Measurements from ENCODE around the gene CYLD.

Gene CYLD

GRCh38 chr16:50741781-50742575 lies at the start of gene CYLD:
CYLD (plus strand) TSS chr16:50742086; CDS start chr16:50749699, 7,613 bp downstream.
- DNase-seq: peak; percentile 95

DNA sequence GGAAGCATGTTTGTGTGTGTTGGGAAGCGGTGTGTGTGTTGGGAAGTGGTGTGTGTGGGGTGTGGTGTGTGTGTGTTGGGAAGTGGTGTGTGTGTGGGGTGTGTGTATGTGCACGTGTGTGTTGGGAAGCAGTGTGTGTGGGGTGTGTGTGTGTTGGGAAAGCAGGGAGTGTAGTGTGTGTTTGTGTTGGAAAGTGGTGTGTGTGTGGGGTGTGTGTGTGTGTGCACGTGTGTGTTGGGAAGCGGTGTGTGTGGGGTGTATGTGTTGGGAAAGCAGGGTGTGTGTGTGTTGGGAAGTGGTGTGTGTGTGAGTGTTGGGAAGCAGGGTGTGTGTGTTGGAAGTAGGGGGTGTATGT lies 49.3 kb upstream of the CYLD start:
- no peak for DNase-seq

- DNase-seq: no peak
Observed at GRCh38 chr16:50692999-50693781, 48.7 kb upstream of the CYLD start, which contains the start of gene NOD2. NOD2 (plus strand) TSS chr16:50693606; CDS start chr16:50699496, 5,890 bp downstream.

GRCh38 chr16:50694206-50694605 lies 47.7 kb upstream of the CYLD start:
- no peak for DNase-seq

- no peak for DNase-seq
Observed at GRCh38 chr16:50695017-50696000, 46.6 kb upstream of the CYLD start.

- no peak for DNase-seq
Observed at GRCh38 chr16:50696126-50696525, 45.8 kb upstream of the CYLD start.

DNA sequence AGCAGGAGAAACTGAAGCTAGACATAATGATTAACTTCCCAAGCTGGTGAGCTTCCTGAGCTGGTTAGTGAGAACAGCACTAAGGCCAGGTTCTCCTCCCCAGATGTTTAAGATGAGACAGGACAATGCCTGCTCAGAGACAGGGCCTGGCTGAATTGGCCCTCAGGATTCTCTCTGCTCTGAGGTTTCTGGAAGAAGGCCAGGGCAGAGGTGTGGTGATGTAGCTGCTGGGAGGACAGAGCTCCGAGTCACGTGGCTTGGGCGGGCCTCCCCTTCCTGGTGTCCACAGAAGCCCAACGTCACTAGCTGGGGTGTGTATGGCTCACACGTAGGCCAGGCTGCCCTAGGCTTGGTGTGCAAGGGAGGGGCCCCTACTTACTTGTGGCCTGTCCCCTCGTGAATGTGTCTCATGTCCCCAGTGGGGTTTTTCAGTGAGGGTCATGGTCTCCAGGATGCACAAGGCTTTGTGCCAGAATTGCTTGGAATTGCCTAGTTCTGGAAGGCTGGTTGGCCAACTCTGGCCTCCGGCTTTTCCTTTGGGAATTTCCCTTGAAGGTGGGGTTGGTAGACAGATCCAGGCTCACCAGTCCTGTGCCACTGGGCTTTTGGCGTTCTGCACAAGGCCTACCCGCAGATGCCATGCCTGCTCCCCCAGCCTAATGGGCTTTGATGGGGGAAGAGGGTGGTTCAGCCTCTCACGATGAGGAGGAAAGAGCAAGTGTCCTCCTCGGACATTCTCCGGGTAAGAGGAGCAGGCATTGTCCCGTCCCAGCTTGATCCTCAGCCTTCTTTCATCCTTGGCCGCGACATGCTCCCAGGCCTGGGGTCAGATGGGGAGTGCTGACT lies 45.1 kb upstream of the CYLD start:
- DNase-seq: no peak

GRCh38 chr16:50697421-50697715 lies 44.5 kb upstream of the CYLD start:
- DNase-seq: no peak

- DNase-seq: no peak
Observed at GRCh38 chr16:50697881-50698767, 43.8 kb upstream of the CYLD start.

DNA sequence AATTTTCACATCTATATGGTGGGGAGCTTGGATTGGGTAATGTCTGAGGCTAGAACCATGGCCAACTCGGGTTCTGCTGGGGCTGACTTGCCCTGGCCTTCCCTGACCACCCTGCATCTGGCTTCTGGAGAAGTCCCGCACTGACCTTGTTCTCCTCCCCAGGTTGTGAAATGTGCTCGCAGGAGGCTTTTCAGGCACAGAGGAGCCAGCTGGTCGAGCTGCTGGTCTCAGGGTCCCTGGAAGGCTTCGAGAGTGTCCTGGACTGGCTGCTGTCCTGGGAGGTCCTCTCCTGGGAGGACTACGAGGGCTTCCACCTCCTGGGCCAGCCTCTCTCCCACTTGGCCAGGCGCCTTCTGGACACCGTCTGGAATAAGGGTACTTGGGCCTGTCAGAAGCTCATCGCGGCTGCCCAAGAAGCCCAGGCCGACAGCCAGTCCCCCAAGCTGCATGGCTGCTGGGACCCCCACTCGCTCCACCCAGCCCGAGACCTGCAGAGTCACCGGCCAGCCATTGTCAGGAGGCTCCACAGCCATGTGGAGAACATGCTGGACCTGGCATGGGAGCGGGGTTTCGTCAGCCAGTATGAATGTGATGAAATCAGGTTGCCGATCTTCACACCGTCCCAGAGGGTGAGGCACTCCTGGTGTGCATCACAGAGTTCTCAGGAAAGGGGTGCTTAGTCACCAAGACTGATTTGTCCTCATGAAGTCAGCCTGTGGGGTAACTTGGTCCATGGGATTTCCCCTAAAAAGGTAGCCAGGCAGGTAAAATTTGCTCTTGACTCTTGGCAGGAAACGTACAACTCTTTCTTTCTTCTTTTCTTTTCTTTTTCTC lies 42.3 kb upstream of the CYLD start:
- DNase-seq: no peak

GRCh38 chr16:50702725-50703124 lies 39.2 kb upstream of the CYLD start:
- DNase-seq: peak; percentile 86

- no peak for DNase-seq
Observed at GRCh38 chr16:50704245-50704644, 37.6 kb upstream of the CYLD start.

DNA sequence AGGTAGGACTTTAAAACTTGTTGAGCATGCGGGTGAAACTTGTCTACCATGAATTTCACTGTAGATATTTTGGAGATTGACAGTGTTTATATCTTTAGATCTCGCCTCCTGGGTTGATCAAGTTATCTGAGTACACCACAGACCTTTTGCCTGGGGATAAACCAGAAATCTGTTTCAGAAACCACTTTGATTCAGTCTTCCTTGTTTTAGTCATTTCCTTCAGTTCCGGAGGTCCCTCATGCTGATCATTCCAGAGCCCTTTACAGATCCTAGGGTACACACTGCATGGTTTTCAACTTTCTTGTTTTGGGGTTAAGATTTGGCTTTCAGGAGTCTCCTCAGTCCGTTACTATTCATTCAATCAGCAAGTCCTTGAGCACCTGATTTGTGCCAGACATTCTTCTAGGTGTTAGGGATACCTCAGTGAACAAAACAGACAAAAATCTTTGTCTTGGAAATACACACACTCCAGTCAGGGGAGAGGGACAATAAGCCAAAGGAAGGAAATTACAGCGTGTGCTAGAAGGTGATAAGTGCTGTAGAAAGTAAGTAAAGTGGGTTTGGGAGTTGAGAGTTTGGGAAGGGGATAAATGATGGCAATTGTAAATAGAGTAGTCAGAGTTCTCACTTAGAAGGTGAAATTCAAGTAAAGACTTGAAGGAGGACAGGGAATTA lies 36.3 kb upstream of the CYLD start:
- DNase-seq: no peak

DNA sequence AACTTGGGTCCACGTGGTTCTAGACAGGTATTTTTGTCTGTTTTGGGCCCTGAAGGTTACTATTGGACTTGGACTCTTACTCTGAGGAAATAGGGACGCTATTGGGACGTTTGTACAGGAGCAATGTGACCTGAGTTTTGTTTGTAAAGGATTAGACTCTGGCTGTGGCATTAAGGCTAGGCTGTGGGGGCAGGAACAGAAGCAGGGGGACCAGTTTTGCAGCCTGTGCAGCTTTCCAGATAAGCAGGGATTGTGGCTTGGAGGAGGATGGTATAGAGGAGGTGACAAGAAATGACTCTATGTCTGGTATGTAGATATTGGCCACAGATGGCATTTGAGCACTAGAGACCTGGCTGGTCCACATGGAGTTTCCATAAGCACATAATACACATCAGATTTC lies 35.6 kb upstream of the CYLD start:
- DNase-seq: no peak

GRCh38 chr16:50708373-50709060 lies 33.4 kb upstream of the CYLD start:
- no peak for DNase-seq

DNA sequence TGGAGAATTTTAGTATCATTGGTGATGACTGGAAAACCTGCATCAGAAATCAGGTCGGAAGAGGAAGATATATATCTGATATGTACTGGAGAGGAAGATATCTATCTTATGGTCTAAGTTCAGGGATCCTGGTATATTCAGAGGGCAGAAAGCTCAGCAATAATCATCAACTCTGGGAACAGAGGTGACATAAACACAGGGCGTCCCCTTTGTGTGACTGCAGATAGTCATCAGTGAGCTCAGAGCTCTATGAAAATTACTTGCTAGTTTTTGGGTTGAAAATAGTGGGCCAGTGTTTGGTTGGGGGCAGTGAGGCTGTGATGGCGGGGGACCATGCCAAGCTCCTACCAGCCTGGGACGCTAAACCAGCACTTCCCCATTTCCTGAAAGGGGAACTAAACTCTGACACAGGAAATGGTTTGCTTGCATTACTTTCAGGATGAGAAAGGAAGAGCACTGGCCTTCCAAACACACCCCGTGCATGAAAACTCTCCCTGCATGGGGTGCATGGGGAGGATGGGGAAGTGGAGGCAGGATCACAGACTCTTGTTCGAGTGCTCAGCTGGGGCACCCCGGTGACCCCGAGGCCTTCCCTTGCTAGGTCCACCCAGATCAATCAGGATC lies 32.7 kb upstream of the CYLD start:
- no peak for DNase-seq

GRCh38 chr16:50709980-50710379 lies 31.9 kb upstream of the CYLD start:
- DNase-seq: no peak

DNA sequence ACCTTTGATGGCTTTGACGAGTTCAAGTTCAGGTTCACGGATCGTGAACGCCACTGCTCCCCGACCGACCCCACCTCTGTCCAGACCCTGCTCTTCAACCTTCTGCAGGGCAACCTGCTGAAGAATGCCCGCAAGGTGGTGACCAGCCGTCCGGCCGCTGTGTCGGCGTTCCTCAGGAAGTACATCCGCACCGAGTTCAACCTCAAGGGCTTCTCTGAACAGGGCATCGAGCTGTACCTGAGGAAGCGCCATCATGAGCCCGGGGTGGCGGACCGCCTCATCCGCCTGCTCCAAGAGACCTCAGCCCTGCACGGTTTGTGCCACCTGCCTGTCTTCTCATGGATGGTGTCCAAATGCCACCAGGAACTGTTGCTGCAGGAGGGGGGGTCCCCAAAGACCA lies 30.8 kb upstream of the CYLD start:
- DNase-seq: no peak

Measured in NCI-H1694 treated with DMSO at 0.1 percent for 48 hours (cell line).